Nephron (organoid): Measurements from ENCODE around the gene KIF1A.

Experiments
- H3K27ac Mint-ChIP-seq, 3 experiments: 2 replicates each; pipeline ENCODE4 v1.8.0; 2020; ENCODE audit warnings: mixed read lengths in 3 of 3, mild to moderate bottlenecking in 2 of 3, moderate library complexity in 1 of 3
- H3K27me3 Mint-ChIP-seq: 2 replicates; pipeline ENCODE4 v1.8.0; 2021; ENCODE audit warnings: low read depth, mild to moderate bottlenecking, moderate library complexity, mixed read lengths
- H3K36me3 Mint-ChIP-seq: 2 replicates; pipeline ENCODE4 v1.8.0; 2020; ENCODE audit warnings: low read depth, mixed read lengths
- H3K4me1 Mint-ChIP-seq: 2 replicates; pipeline ENCODE4 v1.8.0; 2020; ENCODE audit warnings: mixed read lengths
- H3K4me3 Mint-ChIP-seq, 3 experiments: 2 replicates each; pipeline ENCODE4 v1.8.0; 2020; ENCODE audit warnings: mild to moderate bottlenecking in 3 of 3, mixed read lengths in 3 of 3, moderate library complexity in 2 of 3
- H3K9me3 Mint-ChIP-seq: 2 replicates; pipeline ENCODE4 v1.8.0; 2020; ENCODE audit warnings: mixed read lengths
- CTCF ChIP-seq, 3 experiments: fragments of 200-600 bp; sonication (generic); IDR thresholded peaks; one replicate each; pipeline ENCODE4 v1.5.0; 2021; ENCODE audit warnings: antibody characterized with exemption in 3 of 3; ENCODE audit not compliant: unreplicated experiment in 3 of 3

The KIF1A gene

GRCh38 chr2:240814946-240815760, 4.9 kb downstream of the KIF1A start:
- H3K4me1 Mint-ChIP-seq = no peaks in the 10 kb centered on the region

DNA sequence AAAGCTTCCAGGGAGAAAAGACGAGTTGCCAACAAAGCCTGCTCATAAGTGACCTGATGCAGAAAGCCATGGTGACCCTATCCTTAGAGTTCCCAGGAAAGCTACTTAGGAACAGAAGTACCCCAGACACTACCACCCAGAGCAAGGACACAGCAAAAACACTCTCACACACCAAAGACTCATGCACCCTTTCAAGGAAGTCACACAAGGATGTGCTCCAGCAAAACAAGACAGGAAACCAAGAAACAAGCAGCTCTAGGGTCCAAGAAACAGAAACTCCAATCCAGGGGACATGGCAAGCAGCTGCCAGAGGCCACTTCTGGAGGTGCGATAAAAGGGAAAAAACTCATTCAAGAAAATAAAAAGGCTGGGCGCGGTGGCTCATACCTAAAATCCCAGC, 5.7 kb downstream of the KIF1A start:
- Mint-ChIP-seq H3K9me3 (peaks cover 32% of the 10 kb centered on the region), H3K4me3 (no peak overlapping the region), H3K4me1 (no peaks in the 10 kb centered on the region), H3K27ac (no peak overlapping the region), H3K36me3 (peaks cover 39% of the 10 kb centered on the region), H3K27me3 (peaks cover 43% of the 10 kb centered on the region)
- no peak for TF ChIP-seq CTCF (IDR thresholded peaks at IDR 0.05; ENCODE audit: unreplicated experiment in 3 of 3)

More at GRCh38 chr2:240814946-240815760, 4.9 kb downstream of the KIF1A start:
- TF ChIP-seq CTCF (IDR thresholded peaks at IDR 0.05; ENCODE audit: unreplicated experiment in 3 of 3) = no peak
- Mint-ChIP-seq H3K27ac (no peak overlapping the region), H3K4me3 (no peak overlapping the region), H3K36me3 (peaks cover 34% of the 10 kb centered on the region), H3K27me3 (peaks cover 43% of the 10 kb centered on the region), H3K9me3 (peaks cover 29% of the 10 kb centered on the region)

GRCh38 chr2:240813231-240813921, 6.6 kb downstream of the KIF1A start:
- peaks cover 42% of the 10 kb centered on the region for H3K36me3 Mint-ChIP-seq
- H3K27me3 Mint-ChIP-seq = peaks cover 39% of the 10 kb centered on the region
- peaks cover 34% of the 10 kb centered on the region for H3K9me3 Mint-ChIP-seq
- H3K4me3 Mint-ChIP-seq = no peak overlapping the region
- H3K27ac Mint-ChIP-seq = no peak overlapping the region
- no peak for TF ChIP-seq CTCF (IDR thresholded peaks at IDR 0.05; ENCODE audit: unreplicated experiment in 3 of 3)
- no peaks in the 10 kb centered on the region for H3K4me1 Mint-ChIP-seq

DNA sequence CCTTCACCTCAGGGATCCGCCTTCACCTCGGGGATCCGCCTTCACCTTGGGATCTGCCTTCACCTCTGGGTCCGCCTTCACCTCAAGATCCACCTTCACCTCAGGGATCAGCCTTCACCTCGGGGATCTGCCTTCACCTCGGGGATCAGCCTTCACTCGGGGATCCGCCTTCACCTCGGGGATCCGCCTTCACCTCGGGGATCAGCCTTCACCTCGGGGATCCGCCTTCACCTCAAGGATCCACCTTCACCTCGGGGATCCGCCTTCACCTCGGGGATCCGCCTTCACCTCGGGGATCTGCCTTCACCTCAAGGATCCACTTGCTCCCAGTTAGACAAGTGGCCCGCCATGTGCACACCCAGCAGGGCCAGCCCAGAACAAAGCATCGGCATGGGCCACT, 7.3 kb downstream of the KIF1A start:
- Mint-ChIP-seq H3K27me3 (peaks cover 34% of the 10 kb centered on the region), H3K36me3 (peaks cover 42% of the 10 kb centered on the region), H3K9me3 (peaks cover 34% of the 10 kb centered on the region), H3K27ac (no peak overlapping the region), H3K4me3 (no peak overlapping the region), H3K4me1 (no peaks in the 10 kb centered on the region)
- no peak for TF ChIP-seq CTCF (IDR thresholded peaks at IDR 0.05; ENCODE audit: unreplicated experiment in 3 of 3)

GRCh38 chr2:240812301-240812680, 7.7 kb downstream of the KIF1A start:
- Mint-ChIP-seq H3K27me3 (peaks cover 30% of the 10 kb centered on the region), H3K27ac (no peak overlapping the region), H3K4me3 (no peak overlapping the region), H3K4me1 (no peaks in the 10 kb centered on the region), H3K36me3 (peaks cover 42% of the 10 kb centered on the region), H3K9me3 (peaks cover 34% of the 10 kb centered on the region)
- TF ChIP-seq CTCF (IDR thresholded peaks at IDR 0.05; ENCODE audit: unreplicated experiment in 3 of 3) = no peak
